Hindlimb muscle (tissue), 1 donor: Measurements from ENCODE around the gene NFIA. TPM values are rescaled to one million over a fixed set of nuclear protein-coding genes. Genes with fewer than 3 reads are reported as not detected.

Experiments used
- DNase-seq: peaks from one replicate; pipeline ENCODE4 v3.0.0-alpha.2; 2013
- polyA plus RNA-seq: library from polyadenylated mRNA; unstranded; fragments of 120-200 nt; gene quantifications from one replicate; pipeline ENCODE4 v1.2.1, GENCODE V29; 2013; ENCODE audit not compliant: insufficient read length

NFIA gene
- polyA plus RNA-seq, 1 donor: 32.9 TPM

GRCh38 chr1:61221642-61222041, 139.3 kb downstream of the NFIA start:
- DNase-seq: no peak

- no peak for DNase-seq
Measured at GRCh38 chr1:61222240-61222639, 139.9 kb downstream of the NFIA start.

- no peak for DNase-seq
Measured at GRCh38 chr1:61223140-61223539, 140.8 kb downstream of the NFIA start.

- no peak for DNase-seq
Measured at GRCh38 chr1:61224609-61225008, 142.2 kb downstream of the NFIA start.

- no peak for DNase-seq
Measured at GRCh38 chr1:61225478-61225877, 143.1 kb downstream of the NFIA start.

GRCh38 chr1:61226791-61227567, 144.6 kb downstream of the NFIA start:
- DNase-seq: no peak

- DNase-seq: no peak
Measured at GRCh38 chr1:61227857-61228550, 145.6 kb downstream of the NFIA start.

- no peak for DNase-seq
Measured at GRCh38 chr1:61230523-61230922, 148.2 kb downstream of the NFIA start.

GRCh38 chr1:61231795-61232194, 149.4 kb downstream of the NFIA start:
- no peak for DNase-seq

GRCh38 chr1:61233121-61233660, 150.8 kb downstream of the NFIA start:
- no peak for DNase-seq

GRCh38 chr1:61234587-61234919, 152.2 kb downstream of the NFIA start:
- no peak for DNase-seq

- DNase-seq: no peak
Measured at GRCh38 chr1:61237147-61237546, 154.8 kb downstream of the NFIA start.

GRCh38 chr1:61237659-61238358, 155.4 kb downstream of the NFIA start:
- DNase-seq: no peak

- DNase-seq: no peak
Measured at GRCh38 chr1:61238359-61238665, 156.0 kb downstream of the NFIA start.

- no peak for DNase-seq
Measured at GRCh38 chr1:61240878-61241277, 158.5 kb downstream of the NFIA start.

- DNase-seq: peak; percentile 47
Measured at GRCh38 chr1:61241411-61241838, 159.1 kb downstream of the NFIA start.

GRCh38 chr1:61241973-61242381, 159.6 kb downstream of the NFIA start:
- no peak for DNase-seq

GRCh38 chr1:61244114-61244513, 161.8 kb downstream of the NFIA start:
- DNase-seq: no peak

GRCh38 chr1:61245696-61246400, 163.5 kb downstream of the NFIA start:
- DNase-seq: no peak

- no peak for DNase-seq
Measured at GRCh38 chr1:61247051-61247825, 164.9 kb downstream of the NFIA start.

- no peak for DNase-seq
Measured at GRCh38 chr1:61247881-61248752, 165.8 kb downstream of the NFIA start.
